ENCODE measurements around the gene ZFAND2A. TPM values are rescaled to one million over a fixed set of nuclear protein-coding genes. Genes with fewer than 3 reads are reported as not detected.

ZFAND2A gene
- total and polyA plus RNA-seq, 2 of the 8 experiments (the other 6 are each of a cell fraction or from before 2014, with no cell fraction given) = 16.6 to 20.3 TPM

DNA sequence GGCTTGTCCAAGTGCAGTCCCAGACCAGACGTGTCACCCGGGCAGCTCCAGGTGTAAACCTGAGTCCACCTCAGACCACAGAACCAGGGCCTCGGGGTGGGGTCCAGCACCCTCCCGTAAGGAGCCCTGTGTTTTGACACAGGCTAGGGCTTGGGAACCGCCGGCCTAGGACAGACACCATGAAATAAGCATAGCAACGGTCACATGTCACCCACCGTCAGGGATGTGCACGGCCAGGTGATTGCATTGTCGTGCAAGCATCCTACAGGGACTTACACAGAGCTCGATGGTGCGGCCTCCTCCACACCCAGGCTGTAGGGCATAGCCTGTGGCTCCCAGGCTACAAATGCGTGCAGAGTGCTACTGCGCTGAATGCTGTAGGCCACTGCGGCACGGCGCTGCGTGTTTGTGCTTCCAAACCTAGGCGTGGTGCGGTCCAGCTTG, 10.6 kb downstream of the ZFAND2A start:
- TF ChIP-seq RXRA (IDR thresholded peaks at IDR 0.05; ENCODE audit: insufficient read depth, low read depth, low read length) = no peak
- no peak for TF ChIP-seq GTF2F1 (IDR thresholded peaks at IDR 0.05; ENCODE audit: borderline replicate concordance, low read depth, low read length)
- TF ChIP-seq RBBP5 (IDR thresholded peaks at IDR 0.05; ENCODE audit: borderline replicate concordance, low read depth, low read length) = no peak
- no peak for TF ChIP-seq SIX5 (IDR thresholded peaks at IDR 0.05; ENCODE audit: low read depth, low read length)
- no peak for TF ChIP-seq PHF8 (conservative IDR thresholded peaks at IDR 0.05; ENCODE audit: low read depth, low read length)
- no peak for TF ChIP-seq CREB1 (IDR thresholded peaks at IDR 0.05)
- no peak for TF ChIP-seq SRF (IDR thresholded peaks at IDR 0.05; ENCODE audit: low read depth, low read length)
- POLR2A ChIA-PET (ENCODE audit: partially characterized antibody) = interaction anchor here (0.5 to 0.9 kb wide), 3 partner anchors 10 to 16 kb away, joined by 3 read pairs; a partner anchor contains a TSS
- H3K4me2 ChIP-seq (ENCODE audit: insufficient read depth in 1 of 2, low read depth in 2 of 2, low read length in 2 of 2) = no peak overlapping the region
- no peaks in the 10 kb centered on the region for H3K79me1 ChIP-seq (ENCODE audit: low read depth, low read length)
- no peak overlapping the region for H2BK12ac ChIP-seq (ENCODE audit: low read depth, low read length)
- FAIRE-seq (no peak), DNase-seq (ENCODE audit: low read depth in 1 of 2, low spot score in 2 of 2) (no peak)
- H4K5ac ChIP-seq (ENCODE audit: insufficient read length, low read depth, low read length) = no peak overlapping the region
- no peak overlapping the region for H2AK5ac ChIP-seq (ENCODE audit: low read depth, low read length)
- 96% methylated on average over 19 of the region's 20 CpGs; no CpG with 5 or more reads in 1 of the 2 experiments for WGBS, 2 experiments (ENCODE audit: extremely low coverage in 1 of 2, insufficient coverage in 1 of 2, insufficient read length in 1 of 2, insufficient replicate concordance in 2 of 2, low coverage in 1 of 2, low lambda C conversion rate in 2 of 2, missing lambda C conversion rate in 1 of 2)
- no peak overlapping the region for H4K91ac ChIP-seq (replicated peaks; ENCODE audit: insufficient read length, low read length)
- H4K20me1 ChIP-seq (replicated peaks in 1 of 2; ENCODE audit: control insufficient read depth in 1 of 2, insufficient read depth in 2 of 2, low read length in 2 of 2) = peaks cover 0 to 10% of the 10 kb centered on the region in 2 experiments
- H3K14ac ChIP-seq (ENCODE audit: insufficient read length) = no peak overlapping the region
- no peaks in the 10 kb centered on the region for H3K4me1 ChIP-seq (replicated peaks in 1 of 4; ENCODE audit: control insufficient read depth in 3 of 4, insufficient read depth in 4 of 4, low read length in 3 of 4)
- no peak overlapping the region for H2BK20ac ChIP-seq (ENCODE audit: low read length)
- no peaks in the 10 kb centered on the region for H3K9me3 ChIP-seq (ENCODE audit: insufficient read depth in 2 of 2, low read depth in 1 of 2, low read length in 1 of 2)
- H3K23me2 ChIP-seq (ENCODE audit: low read depth, low read length) = no peaks in the 10 kb centered on the region
- CTCF ChIA-PET (ENCODE audit: partially characterized antibody) = no interaction called here
- H3K23ac ChIP-seq (ENCODE audit: insufficient read length) = no peak overlapping the region
- no peak overlapping the region for H3K56ac ChIP-seq (replicated peaks; ENCODE audit: insufficient read length, low read depth, low read length)
- peaks cover 5 to 15% (median 7%) of the 10 kb centered on the region in 4 experiments; a peak in 6 of 8 replicates for H3K36me3 ChIP-seq (ENCODE audit: control insufficient read depth in 2 of 4, insufficient read depth in 4 of 4, low read length in 3 of 4)
- H2BK5ac ChIP-seq (ENCODE audit: low read depth, low read length) = no peak overlapping the region
- H3K4ac ChIP-seq (replicated peaks; ENCODE audit: insufficient read length, low read depth, low read length) = no peak overlapping the region
- no peak overlapping the region for H2BK120ac ChIP-seq (replicated peaks; ENCODE audit: low read depth, low read length)
- H3K9ac ChIP-seq (replicated peaks in 1 of 4; ENCODE audit: extremely low read depth in 1 of 4, low read depth in 3 of 4, low read length in 3 of 4) = no peak overlapping the region
- no peaks in the 10 kb centered on the region for H3K27me3 ChIP-seq (replicated peaks in 1 of 4; ENCODE audit: control insufficient read depth in 3 of 4, extremely low read depth in 1 of 4, insufficient read depth in 3 of 4, low read length in 3 of 4)
- no peak overlapping the region for H3K18ac ChIP-seq (ENCODE audit: extremely low read depth, low read length)
- H2BK15ac ChIP-seq (ENCODE audit: low read length) = no peak overlapping the region
- H4K8ac ChIP-seq (ENCODE audit: extremely low read depth, insufficient read depth, low read length) = peak overlapping the region; percentile 68; the same call in 1 of the 2 replicates
- no peak overlapping the region for H3K27ac ChIP-seq (ENCODE audit: low read depth, low read length)
- H3K79me2 ChIP-seq (ENCODE audit: control insufficient read depth in 1 of 2, insufficient read depth in 2 of 2, low read length in 2 of 2) = no peaks in the 10 kb centered on the region
- H3K4me3 ChIP-seq (ENCODE audit: extremely low read depth in 1 of 4, insufficient read depth in 2 of 4, low read depth in 3 of 4, low read length in 4 of 4) = no peak overlapping the region
- H2AFZ ChIP-seq (ENCODE audit: low read length) = no peak overlapping the region
